GM19025 (cell line): Measurements from ENCODE around the gene MAP4.
"Not testable (repeated sequence)": the region's sequence is repeated elsewhere in the genome, so short reads cannot be mapped to it uniquely, and the experiment has no call there.

Source experiments
- ATAC-seq: cut with Tn5 transposase; IDR thresholded peaks from one replicate; pipeline ENCODE4 v1.9.1; 2021; ENCODE audit warnings: mild to moderate bottlenecking, low read depth, moderate library complexity; ENCODE audit not compliant: unreplicated experiment

Gene MAP4

GRCh38 chr3:48016301-48016973, at the start of gene MAP4:
Gene MAP4, minus strand, starts transcription at chr3:48016416. Its CDS starts 17,556 bp downstream, at chr3:47998860.
- ATAC-seq = no peak

- ATAC-seq = no peak
Measured at GRCh38 chr3:48065035-48065434, 48.8 kb upstream of the MAP4 start.

GRCh38 chr3:48064292-48064829, 48.1 kb upstream of the MAP4 start:
- ATAC-seq = no peak

- not testable (repeated sequence) for ATAC-seq
Measured at GRCh38 chr3:48061586-48061985, 45.4 kb upstream of the MAP4 start.

GRCh38 chr3:48058091-48058490, 41.9 kb upstream of the MAP4 start:
- ATAC-seq = no peak

- no peak for ATAC-seq
Measured at GRCh38 chr3:48057521-48057920, 41.3 kb upstream of the MAP4 start.

GRCh38 chr3:48047841-48048464, 31.7 kb upstream of the MAP4 start:
- no peak for ATAC-seq

GRCh38 chr3:48042071-48042760, 26.0 kb upstream of the MAP4 start:
- ATAC-seq = no peak

- no peak for ATAC-seq
Measured at GRCh38 chr3:48039487-48040190, 23.4 kb upstream of the MAP4 start.

GRCh38 chr3:48038971-48039481, 22.8 kb upstream of the MAP4 start:
- no peak for ATAC-seq

GRCh38 chr3:48034000-48034516, 17.8 kb upstream of the MAP4 start:
- ATAC-seq = no peak

GRCh38 chr3:48030188-48030587, 14.0 kb upstream of the MAP4 start:
- no peak for ATAC-seq

- no peak for ATAC-seq
Measured at GRCh38 chr3:48026951-48027908, 11.0 kb upstream of the MAP4 start.

GRCh38 chr3:48026098-48026497, 9.9 kb upstream of the MAP4 start:
- no peak for ATAC-seq

- no peak for ATAC-seq
Measured at GRCh38 chr3:48024401-48024800, 8.2 kb upstream of the MAP4 start.

GRCh38 chr3:48023377-48023776, 7.2 kb upstream of the MAP4 start:
- no peak for ATAC-seq

- ATAC-seq = no peak
Measured at GRCh38 chr3:48022178-48022577, 6.0 kb upstream of the MAP4 start.

GRCh38 chr3:48018841-48019240, 2.6 kb upstream of the MAP4 start:
- no peak for ATAC-seq

GRCh38 chr3:48015431-48016180, 610 bp downstream of the MAP4 start:
- ATAC-seq = no peak
